IPS DF 6.9 (cell line): ENCODE data around the gene PRPS2.

ENCODE experiments used
- DNase-seq: peaks from one replicate; pipeline ENCODE4 v3.0.0-alpha.2; 2013; ENCODE audit warnings: low read depth, low spot score
- H3K27ac ChIP-seq: one replicate; pipeline ENCODE4 v1.5.1; 2013; ENCODE audit warnings: low read length, control low read depth
- H3K27me3 ChIP-seq: 2 replicates; pipeline ENCODE4 v1.6.1; 2013; ENCODE audit warnings: mild to moderate bottlenecking, low read length; ENCODE audit not compliant: control insufficient read depth, insufficient read depth
- H3K36me3 ChIP-seq: 2 replicates; pipeline ENCODE4 v1.6.1; 2013; ENCODE audit warnings: low read length; ENCODE audit not compliant: control insufficient read depth, insufficient read depth
- H3K4me1 ChIP-seq: 2 replicates; pipeline ENCODE4 v1.6.1; 2013; ENCODE audit warnings: low read length; ENCODE audit not compliant: control insufficient read depth, insufficient read depth
- H3K4me3 ChIP-seq: 2 replicates; pipeline ENCODE4 v1.5.1; 2013; ENCODE audit warnings: mild to moderate bottlenecking, low read length
- H3K9me3 ChIP-seq: 2 replicates; pipeline ENCODE4 v1.6.1; 2013; ENCODE audit warnings: low read length, inconsistent platforms; ENCODE audit not compliant: control insufficient read depth, insufficient read depth
- WGBS: extraction: QIAGEN DNeasy Blood & Tissue Kit; methylation state at CpG from one replicate; pipeline ENCODE4 v1.1.7; 2013; ENCODE audit warnings: mixed read lengths, missing lambda C conversion rate; ENCODE audit not compliant: insufficient read length, insufficient coverage; 5-methylcytosine and 5-hydroxymethylcytosine counted together

PRPS2 gene

DNA sequence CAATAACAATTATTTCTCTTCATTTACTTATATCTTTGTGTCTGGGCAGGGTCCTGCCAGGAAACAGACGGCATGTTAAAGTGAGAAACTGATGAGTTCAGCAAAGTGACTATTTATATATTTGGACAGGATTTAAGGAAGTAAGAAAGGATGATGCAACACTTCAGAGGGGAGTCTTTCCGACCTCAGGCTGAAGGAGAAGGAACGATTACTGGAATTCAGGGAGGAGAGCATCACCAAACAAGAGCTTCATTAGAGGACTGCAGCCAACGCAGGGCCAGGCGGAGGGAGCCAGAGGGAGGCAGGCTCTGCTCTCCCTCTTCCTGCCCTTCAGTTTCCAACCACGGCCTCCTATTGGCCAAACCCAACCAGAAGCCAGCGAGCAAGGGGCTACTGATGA, 74.1 kb downstream of the PRPS2 start:
- WGBS: no CpG with 5 or more reads among the region's 7 CpGs
- no peak for DNase-seq
- no peaks in the 10 kb centered on the region for H3K27me3 ChIP-seq
- no peaks in the 10 kb centered on the region for H3K9me3 ChIP-seq
- no peaks in the 10 kb centered on the region for H3K36me3 ChIP-seq
- H3K27ac ChIP-seq: no peak overlapping the region
- no peaks in the 10 kb centered on the region for H3K4me1 ChIP-seq
- no peak overlapping the region for H3K4me3 ChIP-seq

DNA sequence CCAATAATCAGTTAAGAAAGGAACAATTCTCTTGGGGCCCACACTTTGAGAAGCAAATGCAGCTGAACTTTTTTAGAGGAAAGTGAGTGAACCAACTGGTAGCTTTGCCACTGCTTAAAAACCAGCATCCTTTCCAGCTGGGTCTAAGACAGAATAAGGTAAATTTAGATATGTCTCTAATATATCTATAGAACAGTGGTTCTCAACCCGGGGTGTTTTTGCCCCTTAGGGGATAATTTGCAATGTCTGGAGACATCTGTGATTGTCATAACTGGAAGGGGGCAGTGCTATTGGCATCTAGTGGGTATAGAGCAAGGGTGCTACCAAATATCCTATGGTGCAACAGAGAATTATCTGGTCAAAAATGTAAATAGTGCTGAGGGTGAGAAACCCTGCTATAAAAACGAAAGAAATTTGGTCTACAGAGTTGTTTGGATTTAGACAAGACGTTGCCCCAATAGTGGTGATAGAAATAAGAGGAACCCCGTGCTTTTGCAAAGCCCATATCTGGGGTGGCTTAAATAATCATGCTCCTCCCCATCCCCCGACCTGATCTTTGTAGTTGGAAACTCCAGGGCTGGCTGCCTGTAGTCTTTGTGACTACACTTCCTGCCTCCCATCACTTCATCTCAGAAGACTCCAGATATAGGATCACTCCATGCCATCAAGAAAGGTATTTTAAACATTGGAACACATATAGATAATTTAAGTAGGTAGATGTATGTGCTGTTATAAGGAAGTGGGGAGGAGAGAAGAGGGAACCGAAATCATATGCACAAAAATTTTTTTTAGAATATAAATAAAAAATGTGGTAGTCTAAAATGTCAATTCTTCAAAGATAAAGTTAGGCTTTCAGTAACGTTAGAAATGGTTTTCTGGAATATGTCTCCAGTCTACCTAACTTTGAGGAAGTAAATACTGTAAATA, 75.5 kb downstream of the PRPS2 start, which contains the start of gene TLR7:
TSS of gene TLR7 (plus strand) at position 622 of the 927 bp plus-strand sequence. CDS start 507 bp downstream, outside the sequence.
- no peaks in the 10 kb centered on the region for H3K4me1 ChIP-seq
- no peak for DNase-seq
- H3K36me3 ChIP-seq: no peaks in the 10 kb centered on the region
- H3K27ac ChIP-seq: no peak within 1 kb of the TSS
- H3K27me3 ChIP-seq: no peaks in the 10 kb centered on the region
- WGBS: no CpG with 5 or more reads among the region's 7 CpGs
- H3K9me3 ChIP-seq: no peaks in the 10 kb centered on the region
- no peak within 1 kb of the TSS for H3K4me3 ChIP-seq

DNA sequence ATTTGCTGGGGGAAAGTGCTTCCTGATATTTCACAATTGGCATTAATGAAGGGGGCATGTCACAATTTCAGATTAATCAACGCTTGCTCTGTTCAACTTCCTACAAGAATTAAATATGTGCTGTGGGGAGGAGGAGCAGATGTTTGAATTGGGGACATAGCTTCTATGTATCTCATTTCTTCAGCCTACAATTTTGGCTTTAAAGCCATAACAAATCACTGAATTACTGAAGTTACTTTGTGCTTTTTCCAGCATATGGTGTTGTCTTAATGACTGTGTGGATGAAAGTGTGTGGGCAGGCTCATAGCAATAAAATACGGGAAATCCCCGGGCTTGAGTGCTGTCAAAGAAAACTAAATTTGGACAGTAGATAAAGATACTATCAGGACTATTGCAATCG, 76.5 kb downstream of the PRPS2 start:
- DNase-seq: no peak
- WGBS: no CpG with 5 or more reads among the region's 4 CpGs
- H3K4me1 ChIP-seq: no peaks in the 10 kb centered on the region
- H3K27ac ChIP-seq: no peak overlapping the region
- no peaks in the 10 kb centered on the region for H3K27me3 ChIP-seq
- no peaks in the 10 kb centered on the region for H3K9me3 ChIP-seq
- no peak overlapping the region for H3K4me3 ChIP-seq
- H3K36me3 ChIP-seq: no peaks in the 10 kb centered on the region

DNA sequence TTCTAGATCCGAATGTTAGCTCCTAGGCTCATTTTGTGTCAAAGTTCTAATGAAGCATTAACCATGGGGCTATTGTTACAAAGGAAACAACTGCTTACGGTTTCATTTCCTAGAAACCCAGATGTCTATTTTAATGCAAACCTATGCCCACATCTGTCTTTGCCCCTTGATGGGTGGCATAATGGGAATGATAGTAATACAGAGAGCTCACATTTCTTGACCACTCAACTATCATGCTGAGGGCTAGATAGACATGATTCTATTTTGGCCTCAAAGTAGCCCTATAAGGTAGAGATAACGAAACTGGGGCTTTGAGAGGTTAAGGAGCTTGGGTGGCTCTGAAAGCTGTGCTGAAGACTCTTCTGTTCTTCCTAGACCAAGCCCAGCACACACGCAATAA, 77.5 kb downstream of the PRPS2 start:
- Histone ChIP-seq H3K4me3 (no peak overlapping the region), H3K27me3 (no peaks in the 10 kb centered on the region), H3K4me1 (no peaks in the 10 kb centered on the region), H3K27ac (no peak overlapping the region), H3K9me3 (no peaks in the 10 kb centered on the region), H3K36me3 (no peaks in the 10 kb centered on the region)
- no peak for DNase-seq
- WGBS: no CpG with 5 or more reads among the region's 4 CpGs

DNA sequence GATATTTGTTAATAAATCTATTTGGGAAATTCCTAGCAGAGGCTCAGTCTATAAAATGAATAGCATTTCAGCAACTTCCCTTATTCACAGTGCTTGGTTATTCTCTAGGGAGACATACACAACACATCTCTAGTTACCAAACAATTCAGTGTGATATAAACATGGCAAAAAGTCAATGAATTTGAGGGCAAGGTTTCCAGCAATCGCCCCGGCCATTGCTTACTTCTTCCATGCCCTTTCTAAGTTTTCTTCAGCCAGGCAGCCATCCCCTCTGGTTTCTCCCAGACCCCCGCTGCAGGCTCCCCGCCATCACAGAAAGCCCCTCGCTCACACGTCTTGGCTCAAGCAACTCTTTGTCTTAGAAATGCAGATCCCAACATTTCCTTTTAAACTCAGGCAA, 80.0 kb downstream of the PRPS2 start:
- no CpG with 5 or more reads among the region's 6 CpGs for WGBS
- Histone ChIP-seq H3K9me3 (no peaks in the 10 kb centered on the region), H3K27me3 (no peaks in the 10 kb centered on the region), H3K36me3 (no peaks in the 10 kb centered on the region), H3K4me1 (no peaks in the 10 kb centered on the region), H3K4me3 (no peak overlapping the region), H3K27ac (no peak overlapping the region)
- no peak for DNase-seq

GRCh38 chrX:12872741-12873140, 81.5 kb downstream of the PRPS2 start:
- Histone ChIP-seq H3K4me1 (no peaks in the 10 kb centered on the region), H3K9me3 (no peaks in the 10 kb centered on the region), H3K4me3 (no peak overlapping the region), H3K27me3 (no peaks in the 10 kb centered on the region), H3K27ac (no peak overlapping the region), H3K36me3 (no peaks in the 10 kb centered on the region)
- no CpG with 5 or more reads among the region's 4 CpGs for WGBS
- no peak for DNase-seq
